Liver (tissue), 3 donors: ENCODE measurements around the gene TP53I11.

Experiments used
- ATF3 ChIP-seq: IDR thresholded peaks from 2 replicates; pipeline ENCODE4 v1.6.1; 2016; ENCODE audit warnings: antibody characterized with exemption
- FOXA1 ChIP-seq: IDR thresholded peaks from 2 replicates; pipeline ENCODE4 v1.6.1; 2016; ENCODE audit warnings: antibody characterized with exemption
- HNF4G ChIP-seq: IDR thresholded peaks from 2 replicates; pipeline ENCODE4 v1.6.1; 2016; ENCODE audit warnings: antibody characterized with exemption
- NR2F2 ChIP-seq: IDR thresholded peaks from 2 replicates; pipeline ENCODE4 v1.6.1; 2016; ENCODE audit warnings: antibody characterized with exemption
- SP1 ChIP-seq: IDR thresholded peaks from 2 replicates; pipeline ENCODE4 v1.6.1; 2018; ENCODE audit warnings: antibody characterized with exemption, mild to moderate bottlenecking
- TAF1 ChIP-seq: conservative IDR thresholded peaks from 2 replicates; pipeline ENCODE4 v1.6.1; 2016; ENCODE audit warnings: antibody characterized with exemption, mild to moderate bottlenecking
- TF ChIP-seq, protein P1 (sequence below): fragments of 150-350 bp; IDR thresholded peaks from 2 replicates; pipeline ENCODE4 v1.5.1; 2017; ENCODE audit warnings: improper control_type of control experiment, low read depth, low read length; ENCODE audit not compliant: missing input control
- TF ChIP-seq, protein P2 (sequence below): IDR thresholded peaks from 2 replicates; pipeline ENCODE4 v1.6.1; 2016; ENCODE audit warnings: antibody characterized with exemption, mild to moderate bottlenecking
- TF ChIP-seq, protein P3 (sequence below): IDR thresholded peaks from 2 replicates; pipeline ENCODE4 v1.6.1; 2016; ENCODE audit warnings: antibody characterized with exemption
- donor health status: healthy.
- donor health status: healthy.

- TF ChIP-seq, protein P1, sequence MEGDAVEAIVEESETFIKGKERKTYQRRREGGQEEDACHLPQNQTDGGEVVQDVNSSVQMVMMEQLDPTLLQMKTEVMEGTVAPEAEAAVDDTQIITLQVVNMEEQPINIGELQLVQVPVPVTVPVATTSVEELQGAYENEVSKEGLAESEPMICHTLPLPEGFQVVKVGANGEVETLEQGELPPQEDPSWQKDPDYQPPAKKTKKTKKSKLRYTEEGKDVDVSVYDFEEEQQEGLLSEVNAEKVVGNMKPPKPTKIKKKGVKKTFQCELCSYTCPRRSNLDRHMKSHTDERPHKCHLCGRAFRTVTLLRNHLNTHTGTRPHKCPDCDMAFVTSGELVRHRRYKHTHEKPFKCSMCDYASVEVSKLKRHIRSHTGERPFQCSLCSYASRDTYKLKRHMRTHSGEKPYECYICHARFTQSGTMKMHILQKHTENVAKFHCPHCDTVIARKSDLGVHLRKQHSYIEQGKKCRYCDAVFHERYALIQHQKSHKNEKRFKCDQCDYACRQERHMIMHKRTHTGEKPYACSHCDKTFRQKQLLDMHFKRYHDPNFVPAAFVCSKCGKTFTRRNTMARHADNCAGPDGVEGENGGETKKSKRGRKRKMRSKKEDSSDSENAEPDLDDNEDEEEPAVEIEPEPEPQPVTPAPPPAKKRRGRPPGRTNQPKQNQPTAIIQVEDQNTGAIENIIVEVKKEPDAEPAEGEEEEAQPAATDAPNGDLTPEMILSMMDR: no peak
- TF ChIP-seq, protein P2, sequence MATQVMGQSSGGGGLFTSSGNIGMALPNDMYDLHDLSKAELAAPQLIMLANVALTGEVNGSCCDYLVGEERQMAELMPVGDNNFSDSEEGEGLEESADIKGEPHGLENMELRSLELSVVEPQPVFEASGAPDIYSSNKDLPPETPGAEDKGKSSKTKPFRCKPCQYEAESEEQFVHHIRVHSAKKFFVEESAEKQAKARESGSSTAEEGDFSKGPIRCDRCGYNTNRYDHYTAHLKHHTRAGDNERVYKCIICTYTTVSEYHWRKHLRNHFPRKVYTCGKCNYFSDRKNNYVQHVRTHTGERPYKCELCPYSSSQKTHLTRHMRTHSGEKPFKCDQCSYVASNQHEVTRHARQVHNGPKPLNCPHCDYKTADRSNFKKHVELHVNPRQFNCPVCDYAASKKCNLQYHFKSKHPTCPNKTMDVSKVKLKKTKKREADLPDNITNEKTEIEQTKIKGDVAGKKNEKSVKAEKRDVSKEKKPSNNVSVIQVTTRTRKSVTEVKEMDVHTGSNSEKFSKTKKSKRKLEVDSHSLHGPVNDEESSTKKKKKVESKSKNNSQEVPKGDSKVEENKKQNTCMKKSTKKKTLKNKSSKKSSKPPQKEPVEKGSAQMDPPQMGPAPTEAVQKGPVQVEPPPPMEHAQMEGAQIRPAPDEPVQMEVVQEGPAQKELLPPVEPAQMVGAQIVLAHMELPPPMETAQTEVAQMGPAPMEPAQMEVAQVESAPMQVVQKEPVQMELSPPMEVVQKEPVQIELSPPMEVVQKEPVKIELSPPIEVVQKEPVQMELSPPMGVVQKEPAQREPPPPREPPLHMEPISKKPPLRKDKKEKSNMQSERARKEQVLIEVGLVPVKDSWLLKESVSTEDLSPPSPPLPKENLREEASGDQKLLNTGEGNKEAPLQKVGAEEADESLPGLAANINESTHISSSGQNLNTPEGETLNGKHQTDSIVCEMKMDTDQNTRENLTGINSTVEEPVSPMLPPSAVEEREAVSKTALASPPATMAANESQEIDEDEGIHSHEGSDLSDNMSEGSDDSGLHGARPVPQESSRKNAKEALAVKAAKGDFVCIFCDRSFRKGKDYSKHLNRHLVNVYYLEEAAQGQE: no peak
- TF ChIP-seq TAF1: no peak
- no peak for TF ChIP-seq FOXA1
- TF ChIP-seq NR2F2: no peak
- TF ChIP-seq HNF4G: no peak
- TF ChIP-seq, protein P3, sequence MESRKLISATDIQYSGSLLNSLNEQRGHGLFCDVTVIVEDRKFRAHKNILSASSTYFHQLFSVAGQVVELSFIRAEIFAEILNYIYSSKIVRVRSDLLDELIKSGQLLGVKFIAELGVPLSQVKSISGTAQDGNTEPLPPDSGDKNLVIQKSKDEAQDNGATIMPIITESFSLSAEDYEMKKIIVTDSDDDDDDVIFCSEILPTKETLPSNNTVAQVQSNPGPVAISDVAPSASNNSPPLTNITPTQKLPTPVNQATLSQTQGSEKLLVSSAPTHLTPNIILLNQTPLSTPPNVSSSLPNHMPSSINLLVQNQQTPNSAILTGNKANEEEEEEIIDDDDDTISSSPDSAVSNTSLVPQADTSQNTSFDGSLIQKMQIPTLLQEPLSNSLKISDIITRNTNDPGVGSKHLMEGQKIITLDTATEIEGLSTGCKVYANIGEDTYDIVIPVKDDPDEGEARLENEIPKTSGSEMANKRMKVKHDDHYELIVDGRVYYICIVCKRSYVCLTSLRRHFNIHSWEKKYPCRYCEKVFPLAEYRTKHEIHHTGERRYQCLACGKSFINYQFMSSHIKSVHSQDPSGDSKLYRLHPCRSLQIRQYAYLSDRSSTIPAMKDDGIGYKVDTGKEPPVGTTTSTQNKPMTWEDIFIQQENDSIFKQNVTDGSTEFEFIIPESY: no peak
- TF ChIP-seq ATF3: no peak
- TF ChIP-seq SP1: no peak
Measured at GRCh38 chr11:44940835-44941234, 9.8 kb downstream of the TP53I11 start.
